Ecto neural progenitor cell (in vitro differentiated cells): ENCODE results near the gene ADAMTS17.

Experiments
- DNase-seq: peaks from one replicate; pipeline ENCODE4 v3.0.0-alpha.2; 2018; ENCODE audit warnings: low spot score

The ADAMTS17 gene

DNA sequence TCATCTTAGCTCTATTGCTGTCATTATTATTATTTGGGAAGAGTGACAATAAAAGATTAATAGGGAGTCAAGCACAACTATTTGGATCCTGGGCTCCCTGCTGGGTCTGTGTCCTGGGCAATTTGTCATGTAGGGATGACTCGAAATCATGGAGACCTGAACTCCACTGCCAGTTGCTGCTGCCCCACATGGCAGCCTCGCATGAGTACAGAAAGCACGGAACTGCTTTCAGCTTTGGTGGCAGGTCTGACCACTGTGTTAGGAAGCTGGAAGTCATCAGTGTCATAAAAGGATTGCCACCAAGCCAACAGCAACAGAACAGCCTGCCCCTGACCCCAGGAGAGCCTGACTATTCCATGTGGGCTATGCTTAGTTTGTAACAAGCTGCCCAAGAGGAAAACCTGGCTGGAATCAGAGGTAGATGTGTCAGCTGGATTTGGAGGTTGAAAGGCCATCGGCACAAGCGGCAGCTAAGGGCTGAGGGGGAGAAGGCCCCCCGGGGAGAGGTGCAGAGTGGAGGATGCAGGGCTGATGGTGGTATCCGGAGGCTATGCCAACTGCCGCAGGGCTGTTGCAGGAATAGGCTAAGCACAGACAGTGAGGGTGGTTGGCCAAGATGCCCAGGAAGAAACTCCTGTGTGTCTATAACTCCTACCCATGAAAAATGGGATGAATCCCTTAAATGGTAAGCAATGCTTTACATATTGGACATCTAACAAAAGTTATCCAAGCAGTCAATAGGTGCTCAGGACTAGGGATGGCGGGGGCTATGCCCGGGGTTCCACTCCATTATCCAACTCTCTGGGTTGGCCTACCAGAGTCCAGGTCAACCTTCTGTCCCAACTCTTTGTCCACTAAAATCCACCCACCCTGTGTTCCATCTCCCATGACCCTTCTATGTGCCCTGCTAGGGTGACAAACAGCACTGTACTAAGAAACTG is 291.6 kb downstream of the ADAMTS17 start:
- DNase-seq, result no peak

DNA sequence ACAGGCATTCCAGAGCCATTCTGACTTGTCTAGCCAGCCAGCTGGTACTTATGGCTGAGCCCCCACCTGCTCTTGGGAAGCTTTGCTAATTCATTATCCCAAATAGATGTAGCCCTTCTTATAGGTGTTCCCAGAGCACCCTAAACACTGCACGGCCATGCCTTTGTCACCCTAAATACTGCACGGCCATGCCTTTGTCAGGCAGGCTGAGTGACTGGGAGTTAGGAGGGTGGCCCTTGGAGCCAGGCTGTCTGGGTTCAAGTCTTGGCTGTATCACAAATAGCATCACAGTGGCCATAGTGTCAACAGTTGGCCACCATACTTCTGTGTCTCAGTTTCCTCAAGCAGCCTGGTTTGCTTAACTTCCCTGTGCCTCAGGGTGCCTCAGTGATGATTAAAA is 292.3 kb downstream of the ADAMTS17 start:
- no peak for DNase-seq

DNA sequence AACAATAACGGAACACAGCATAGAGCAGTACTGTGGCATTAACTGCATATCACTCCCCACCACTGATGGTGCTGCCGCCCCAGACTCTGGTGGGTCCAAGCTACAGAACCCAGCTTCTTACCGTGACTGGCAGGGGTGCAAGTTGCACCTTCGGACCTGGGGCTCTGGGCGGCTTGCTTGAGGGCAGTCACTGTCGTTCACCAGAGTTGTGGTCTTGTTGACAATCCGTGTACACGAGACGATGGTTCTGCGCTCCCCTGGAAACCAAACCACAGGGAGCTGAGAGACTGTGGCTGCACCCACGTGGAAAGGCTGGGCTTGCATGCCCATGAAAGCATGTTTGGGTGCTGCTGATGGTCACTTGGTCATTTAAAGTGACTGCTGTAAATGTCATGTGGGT is 293.0 kb downstream of the ADAMTS17 start:
- no peak for DNase-seq

DNA sequence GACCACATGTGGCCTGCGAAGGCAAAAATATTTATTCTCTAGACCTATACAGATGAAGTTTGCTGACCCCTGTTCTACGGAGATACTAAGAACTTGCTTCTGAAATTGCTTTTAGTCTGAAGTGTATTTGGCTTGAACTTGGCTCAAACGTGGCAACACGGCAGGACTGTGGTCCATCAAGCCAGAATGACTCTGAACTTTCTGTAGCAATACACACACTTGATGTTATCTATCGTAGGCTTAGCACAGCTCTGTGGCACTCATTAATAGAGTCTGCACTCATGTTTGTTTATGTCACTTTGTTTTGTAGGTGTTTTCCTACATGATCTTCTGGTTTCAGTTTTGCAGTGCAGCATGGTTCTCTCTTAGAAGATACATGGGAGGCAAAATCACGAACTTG is 298.1 kb downstream of the ADAMTS17 start:
- DNase-seq, result no peak

DNA sequence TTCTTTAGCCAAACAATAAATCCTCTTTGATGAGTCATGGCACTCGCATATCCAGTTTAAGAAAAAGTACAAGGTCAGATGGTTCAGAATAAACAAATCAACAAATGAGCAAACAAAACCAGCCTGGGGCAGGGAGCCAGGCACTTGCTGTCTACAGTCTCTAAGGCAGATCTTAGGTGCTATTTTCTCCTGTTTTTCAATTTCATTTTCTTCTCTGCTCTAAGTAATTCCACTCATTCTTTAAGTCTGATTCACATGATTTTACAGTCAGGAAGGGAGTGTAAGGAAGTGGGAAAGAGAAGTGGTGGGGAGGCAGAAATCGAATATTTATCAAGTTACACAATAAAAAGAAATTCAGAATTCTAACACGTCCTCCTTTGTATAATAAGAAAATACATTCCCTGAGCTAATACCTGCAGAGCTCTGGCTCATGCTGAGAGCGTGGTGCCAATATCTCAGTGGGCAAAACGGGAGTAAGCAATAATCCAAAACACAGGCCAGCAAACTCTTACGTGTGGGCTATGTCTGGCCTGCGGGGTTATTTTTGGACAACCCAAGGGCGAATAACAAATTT is 298.6 kb downstream of the ADAMTS17 start:
- DNase-seq, result no peak

DNA sequence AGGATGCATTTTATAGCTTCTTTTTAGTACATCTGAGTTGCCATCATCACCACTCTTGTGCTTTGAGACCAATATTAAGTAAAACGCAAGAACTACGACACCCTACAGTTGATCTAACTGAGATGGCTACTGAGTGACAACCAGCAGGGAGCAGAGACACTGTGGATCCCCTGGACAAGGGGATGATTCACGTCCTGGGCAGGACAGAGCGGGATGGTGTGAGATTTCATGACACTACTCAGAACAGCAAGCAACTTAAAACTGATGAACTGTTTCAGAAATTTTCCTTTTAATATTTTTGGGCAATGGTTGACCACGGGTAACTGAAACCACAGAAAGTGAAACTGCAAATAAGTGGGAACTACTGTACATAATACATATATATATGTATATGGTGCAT is 299.2 kb downstream of the ADAMTS17 start:
- DNase-seq, result no peak

DNA sequence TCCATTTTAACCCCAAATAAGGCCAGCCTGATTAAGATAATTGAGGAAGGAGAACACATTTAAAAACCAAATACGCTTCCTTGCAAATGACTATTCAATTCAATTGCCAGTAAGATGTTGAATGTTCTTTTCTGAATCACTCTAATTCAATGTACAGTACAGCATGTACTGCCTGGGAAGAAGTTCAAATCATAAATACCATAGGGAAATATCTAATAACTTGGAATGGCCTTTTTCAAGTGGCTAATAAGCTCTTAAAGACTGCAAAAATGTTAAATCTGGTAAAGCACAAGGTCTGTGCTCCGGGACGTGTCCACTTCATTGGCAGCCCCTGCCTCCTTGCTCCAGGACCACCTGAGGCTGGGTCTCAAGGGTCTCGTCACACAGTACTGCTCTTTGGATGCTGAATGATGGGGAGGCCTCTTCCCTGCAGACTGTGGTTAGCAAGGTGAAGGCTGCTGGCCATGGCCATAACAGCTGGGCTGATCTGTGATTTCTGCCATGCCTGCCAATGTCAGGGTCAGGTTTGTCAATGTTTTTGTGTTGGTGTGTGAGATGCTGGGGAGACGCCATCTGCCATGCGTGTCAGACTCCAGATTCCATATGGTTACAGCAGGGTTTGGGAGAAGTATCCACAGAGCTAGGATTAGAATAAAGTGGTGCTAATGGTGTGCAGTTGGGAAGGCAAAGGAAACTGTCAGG is 300.5 kb downstream of the ADAMTS17 start:
- no peak for DNase-seq

DNA sequence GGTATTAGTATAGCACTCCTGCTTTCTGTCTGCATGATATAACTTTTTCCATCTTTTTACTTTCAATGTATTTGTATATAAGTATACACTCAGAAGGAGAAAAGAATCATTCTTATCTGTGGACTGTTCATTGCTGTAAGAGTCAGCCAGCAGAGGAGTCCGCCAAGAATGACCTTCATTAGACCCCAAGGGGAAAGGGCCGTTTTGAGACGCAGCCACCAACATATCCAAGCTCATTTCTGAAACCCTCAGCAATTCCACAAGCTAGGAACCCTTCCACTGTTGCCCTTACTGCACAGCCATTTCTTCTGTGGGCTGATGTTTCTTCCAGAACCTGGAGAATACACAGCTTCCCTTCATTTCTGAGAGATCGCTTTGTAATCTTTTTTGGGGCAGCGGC is 301.8 kb downstream of the ADAMTS17 start:
- no peak for DNase-seq

DNA sequence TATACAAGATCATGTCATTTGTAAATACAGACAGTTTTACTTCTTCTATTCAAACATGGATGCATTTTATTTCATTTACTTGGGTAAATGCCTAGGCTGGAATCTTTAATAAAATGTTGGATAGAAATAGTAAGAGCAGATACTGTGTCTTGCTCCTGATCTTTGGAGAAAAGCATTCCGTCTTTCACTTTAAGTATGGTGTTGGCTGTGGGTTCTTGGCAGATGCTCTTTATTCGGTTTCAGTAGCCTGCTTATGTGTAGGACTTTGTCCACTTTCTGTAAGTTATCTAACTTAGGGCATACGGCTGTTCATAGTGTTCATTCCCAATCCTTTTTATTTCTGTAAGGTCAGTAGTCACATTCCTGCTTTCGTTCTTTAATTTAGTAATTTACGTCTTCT is 303.0 kb downstream of the ADAMTS17 start:
- DNase-seq, result no peak

DNA sequence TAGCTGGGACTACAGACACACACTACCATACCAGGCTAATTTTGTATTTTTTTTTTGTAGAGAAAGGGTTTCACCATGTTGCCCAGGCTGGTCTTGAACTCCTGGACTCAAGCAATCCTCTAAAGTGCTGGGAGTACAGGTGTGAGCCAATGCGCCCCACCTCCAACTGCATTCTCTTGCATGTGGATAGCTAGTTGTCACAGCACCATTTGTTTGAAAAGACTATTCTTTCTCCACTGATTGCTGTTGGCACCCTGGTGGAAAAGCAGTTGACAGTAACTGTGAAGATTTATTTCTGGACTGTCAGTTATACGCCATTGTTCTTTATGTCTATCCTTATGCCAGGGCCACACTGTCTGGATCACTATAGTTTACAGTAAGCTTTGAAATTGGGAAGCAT is 303.9 kb downstream of the ADAMTS17 start:
- no peak for DNase-seq

DNA sequence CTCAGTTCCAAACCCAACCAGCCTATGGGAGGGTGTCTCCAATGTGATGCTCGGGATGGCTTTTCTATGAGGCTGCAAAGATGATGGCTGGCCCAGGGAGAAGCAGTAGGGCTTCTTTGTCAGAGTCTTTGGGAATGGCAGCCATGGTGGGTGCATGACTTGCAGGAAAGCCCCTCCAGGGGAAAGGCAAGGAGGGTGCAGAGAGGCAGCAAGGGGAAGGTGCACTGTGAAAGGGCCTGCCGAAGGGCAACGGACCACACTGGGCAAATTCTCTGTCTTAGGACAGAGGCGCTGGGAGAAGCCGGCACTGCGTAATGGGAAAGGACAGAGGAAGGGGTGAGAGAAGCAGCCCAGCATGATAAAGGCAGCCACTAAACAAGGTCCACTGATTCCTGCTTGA is 305.8 kb downstream of the ADAMTS17 start:
- no peak for DNase-seq

DNA sequence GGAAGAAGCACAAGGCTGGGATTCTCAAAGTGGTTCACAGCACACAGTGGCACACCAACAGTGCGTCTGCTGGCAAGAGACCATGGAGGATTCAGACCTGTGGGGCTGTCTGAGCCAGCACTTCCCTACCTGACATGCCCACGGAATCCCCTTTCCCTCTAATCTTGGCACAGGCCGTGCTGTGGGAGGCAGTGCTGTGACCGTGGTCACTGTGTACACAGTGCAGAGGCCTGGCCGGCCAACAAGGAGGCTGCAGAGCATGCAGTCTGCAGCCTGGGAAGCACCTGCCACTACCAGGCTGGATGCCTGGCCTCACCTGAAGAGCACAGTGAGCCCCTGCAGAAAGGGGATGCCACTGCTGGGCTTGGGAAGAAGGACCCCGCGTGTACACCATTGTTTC is 307.6 kb downstream of the ADAMTS17 start:
- DNase-seq, result no peak

DNA sequence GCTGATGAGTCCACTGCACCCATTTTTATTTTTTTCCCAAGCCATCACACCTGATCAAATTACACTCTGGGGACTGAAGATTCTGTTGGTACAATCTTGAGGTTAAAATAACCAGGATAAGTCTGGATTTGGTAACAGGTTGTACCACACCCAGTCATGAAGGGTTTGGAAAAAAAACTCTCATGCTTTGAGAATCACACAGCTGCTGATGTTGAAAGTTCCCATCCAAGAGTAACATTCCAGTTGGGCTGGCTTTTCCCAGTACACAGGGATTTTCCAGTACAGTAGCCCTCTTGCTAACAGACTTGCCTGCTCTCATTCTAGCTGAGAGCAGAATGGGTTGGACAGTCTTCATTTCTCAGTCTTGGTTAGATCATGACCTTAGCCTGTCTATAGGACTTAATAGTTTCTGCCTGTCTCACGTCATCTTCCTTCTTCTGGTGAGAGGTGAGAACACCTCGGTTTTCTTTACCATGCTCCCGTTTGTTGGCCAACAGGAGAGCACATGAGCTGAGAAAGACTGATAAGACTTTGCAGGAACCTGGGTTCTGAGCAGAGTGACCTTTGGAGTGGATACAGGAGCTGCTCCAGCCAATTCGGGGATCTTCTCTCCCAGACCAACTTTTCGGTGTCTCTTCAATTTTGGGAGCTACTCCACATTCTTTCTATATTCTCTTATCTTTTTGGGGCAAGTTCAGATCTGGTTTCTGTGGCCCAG is 308.5 kb downstream of the ADAMTS17 start:
- DNase-seq, result no peak

DNA sequence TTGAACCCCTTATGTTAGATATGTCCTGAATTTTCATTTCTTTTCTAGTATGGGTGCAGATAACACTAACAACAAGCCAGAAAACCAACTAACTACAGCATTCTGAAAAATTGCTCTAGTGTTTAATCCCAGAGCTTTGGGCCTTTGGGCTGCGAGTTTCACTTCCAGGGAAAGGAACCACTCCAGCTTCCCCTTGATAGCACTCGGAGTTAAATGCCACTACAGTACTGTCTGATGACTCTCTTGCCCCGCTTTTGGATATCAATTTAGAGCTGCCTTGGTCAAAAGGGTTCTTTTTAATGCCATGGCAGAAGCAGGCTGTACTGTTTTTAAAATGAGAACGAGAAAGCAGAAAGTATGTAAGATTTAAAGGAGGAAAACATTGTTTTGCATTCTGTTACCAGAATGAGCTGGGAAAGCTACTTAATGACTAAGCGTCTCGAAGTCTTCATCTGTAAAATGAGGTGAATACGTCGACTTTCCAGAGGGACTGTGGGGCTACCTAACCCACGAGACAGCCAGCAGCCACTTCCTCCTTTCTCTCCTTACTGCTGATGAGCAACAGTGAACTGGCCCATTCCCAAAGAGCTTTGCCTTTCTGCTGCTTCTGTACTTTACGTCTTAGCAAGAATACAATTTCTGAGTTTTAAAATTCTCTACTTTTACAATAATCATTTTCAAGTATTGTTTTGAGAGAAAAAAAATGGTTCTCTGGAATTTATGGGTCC is 309.3 kb downstream of the ADAMTS17 start:
- no peak for DNase-seq

DNA sequence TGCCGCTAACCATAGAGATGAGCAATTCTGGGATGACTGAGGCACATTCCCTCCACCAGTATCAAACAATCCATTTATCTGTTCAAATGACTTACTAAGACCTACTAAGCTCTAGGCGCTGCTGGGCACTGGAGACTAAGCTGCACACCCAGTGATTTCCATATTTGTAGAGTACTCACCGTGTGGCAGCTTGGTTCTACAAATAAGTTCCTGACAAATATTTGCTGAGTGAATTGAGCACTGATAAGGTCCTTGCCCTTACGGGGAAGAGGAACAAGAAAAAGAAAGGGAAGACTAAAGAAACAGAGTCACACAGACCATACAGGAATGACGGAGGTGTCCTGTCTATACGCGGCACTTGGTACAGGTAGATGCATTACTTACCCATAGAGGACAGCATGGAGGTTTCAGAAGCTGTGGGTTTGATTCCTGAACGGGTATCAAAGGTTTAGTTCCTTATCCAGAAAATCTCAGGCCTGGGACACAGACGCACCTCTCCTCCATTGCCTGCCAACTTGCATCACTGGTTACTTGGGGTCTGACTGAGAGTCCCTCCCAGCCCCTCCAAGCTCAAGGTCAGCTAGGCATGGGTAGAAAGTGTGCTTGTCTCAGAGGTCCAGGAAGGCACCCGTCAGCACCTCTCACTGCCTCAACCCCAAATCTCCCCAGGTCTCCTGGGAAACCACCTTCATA is 310.0 kb downstream of the ADAMTS17 start:
- DNase-seq, result no peak

DNA sequence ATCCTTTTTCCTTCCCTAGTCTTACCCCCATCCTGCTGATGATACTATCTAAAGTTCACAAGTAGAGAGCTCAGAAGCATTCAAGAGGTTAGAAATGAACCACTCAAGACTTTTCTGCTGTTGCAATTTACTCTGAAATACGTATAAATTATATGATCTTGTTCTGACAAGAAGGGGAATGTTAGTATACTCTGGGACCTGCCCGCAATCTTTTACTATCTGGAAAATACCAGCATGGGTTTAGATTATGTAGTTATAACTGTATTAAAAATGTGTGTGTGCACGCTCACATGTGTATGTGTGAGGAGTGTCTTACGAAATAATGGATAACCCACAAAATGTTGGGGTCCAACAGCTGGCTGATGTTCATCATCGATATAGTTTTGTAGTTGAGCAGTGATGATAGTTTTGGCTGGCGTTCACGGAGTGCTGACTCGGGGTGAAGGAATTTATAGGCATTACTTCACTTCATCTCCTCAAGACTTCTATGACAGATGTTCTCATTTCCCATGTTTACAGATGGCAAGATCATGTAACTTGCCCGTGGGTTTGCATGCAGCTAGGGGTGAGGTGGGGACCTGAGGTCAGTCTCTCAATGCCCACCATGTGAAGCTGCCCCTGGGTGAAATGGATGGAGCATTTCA is 311.1 kb downstream of the ADAMTS17 start:
- no peak for DNase-seq

DNA sequence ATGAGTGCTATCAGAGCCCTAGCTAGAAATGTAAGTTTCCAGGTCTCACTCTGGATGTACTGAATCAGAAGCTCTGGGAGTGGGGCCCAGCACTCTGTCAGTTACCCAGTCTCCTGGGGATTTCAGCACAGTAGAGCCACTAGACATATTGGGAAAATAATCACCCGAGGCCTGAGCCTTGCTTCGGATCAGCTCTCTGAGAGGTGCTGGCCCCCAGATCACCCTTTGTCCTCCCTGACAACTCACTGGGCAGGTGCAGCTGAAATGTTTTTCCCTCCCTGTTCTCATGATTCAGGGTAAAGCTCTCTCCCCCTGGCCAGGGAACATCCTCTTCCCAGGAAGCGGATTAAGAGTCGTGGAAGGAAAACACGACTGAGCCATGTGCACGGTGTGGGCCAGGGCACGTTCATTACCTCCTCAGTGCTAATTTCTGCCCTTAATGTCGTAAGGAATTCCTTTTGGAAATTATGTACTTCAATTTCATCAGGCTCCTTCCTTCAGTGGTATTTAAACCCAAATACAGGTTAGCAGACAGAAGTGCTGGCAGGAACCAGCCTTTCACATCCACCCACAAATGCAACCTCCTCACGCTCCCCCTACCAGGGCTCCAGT is 311.8 kb downstream of the ADAMTS17 start:
- no peak for DNase-seq

DNA sequence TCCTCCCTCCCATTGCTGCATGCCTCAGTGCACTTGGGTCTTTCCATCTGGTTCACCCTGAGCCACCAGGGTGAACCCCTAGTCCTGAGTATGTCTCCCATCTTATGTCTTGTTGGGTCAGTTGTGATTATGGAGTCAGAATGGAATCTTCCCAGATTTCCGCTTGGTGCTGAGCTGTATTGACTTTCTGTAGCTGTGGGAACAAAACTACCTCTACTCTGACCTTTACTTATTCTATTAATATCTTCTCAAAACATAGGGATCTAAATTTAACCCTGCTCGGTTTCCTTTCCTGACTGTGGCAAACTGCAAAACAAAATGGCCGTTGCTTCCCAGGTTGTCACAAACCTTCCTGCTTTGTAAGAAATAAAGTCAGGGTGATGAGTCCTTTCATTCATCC is 312.7 kb downstream of the ADAMTS17 start:
- no peak for DNase-seq

DNA sequence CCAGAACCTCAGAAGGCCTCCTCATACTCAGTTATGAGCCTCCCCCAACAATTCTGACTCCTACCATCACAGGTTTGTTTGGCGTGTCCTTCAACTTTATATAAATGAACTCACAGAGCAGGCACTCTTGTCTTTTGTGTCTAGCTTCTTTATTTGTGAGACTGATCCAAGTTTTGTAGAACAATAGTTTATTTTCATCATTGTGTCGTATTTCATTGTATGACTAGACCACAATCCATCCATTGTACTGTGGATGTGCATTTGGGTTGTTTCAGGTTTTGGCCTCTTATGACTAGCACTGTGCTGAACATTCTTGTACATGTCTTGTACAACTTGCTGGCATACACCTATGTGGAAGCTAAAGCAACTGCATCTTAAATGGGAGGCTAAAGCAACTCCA is 315.7 kb downstream of the ADAMTS17 start:
- DNase-seq, result no peak

DNA sequence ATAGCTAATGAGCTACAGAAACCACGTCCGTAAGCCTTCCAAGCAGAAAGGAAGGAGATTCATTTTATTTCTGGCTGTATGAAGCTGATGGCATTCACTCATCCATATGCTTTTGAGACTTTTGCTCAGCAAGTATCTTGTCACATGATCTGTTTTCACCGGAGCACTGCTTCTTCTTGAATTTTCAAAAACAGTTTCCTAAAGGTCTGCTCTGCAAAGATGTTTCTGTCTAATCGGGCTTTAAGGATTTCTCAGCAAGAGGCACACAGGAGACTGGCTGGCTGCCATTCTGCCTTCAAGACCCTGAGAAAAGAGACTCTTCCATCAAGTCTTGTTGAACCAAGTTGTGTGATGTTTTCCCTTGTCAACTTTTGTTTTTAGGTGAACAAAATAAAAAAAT is 319.0 kb downstream of the ADAMTS17 start:
- no peak for DNase-seq
